Measurements from ENCODE around the gene WASF1. TPM values are rescaled to one million over a fixed set of nuclear protein-coding genes. Genes with fewer than 3 reads are reported as not detected.

Gene WASF1
- total and polyA plus RNA-seq, 4 donors, result 1.9 to 4.6 (median 3.3) TPM

- Histone ChIP-seq H3K4me3 (peak overlapping the region; percentile 95), H3K36me3 (ENCODE audit: control insufficient read depth in 4 of 4, insufficient read depth in 4 of 4, low read length in 4 of 4) (peaks cover 0 to 6% (median 0%) of the 10 kb centered on the region in 4 donors), H3K9ac (ENCODE audit: insufficient read depth in 1 of 2, low read length in 2 of 2) (peak overlapping the region; percentile 38 to 94), H3K27me3 (ENCODE audit: control insufficient read depth in 3 of 3, insufficient read depth in 3 of 3, low read length in 2 of 3) (no peaks in the 10 kb centered on the region), H3K4me1 (ENCODE audit: control insufficient read depth in 5 of 5, insufficient read depth in 5 of 5, low read length in 5 of 5) (peaks cover 4 to 47% (median 11%) of the 10 kb centered on the region in 5 donors), H3K9me3 (ENCODE audit: control insufficient read depth in 4 of 4, insufficient read depth in 3 of 4, low read length in 3 of 4) (no peaks in the 10 kb centered on the region), H3K27ac (ENCODE audit: low read depth in 1 of 2, low read length in 1 of 2) (no peak overlapping the region)
- no peak for ATAC-seq (ENCODE audit: insufficient read depth, low FRiP score)
- 44 to 46% methylated on average over 6 of the region's 6 CpGs for WGBS, 2 donors
- TF ChIP-seq, protein P1, sequence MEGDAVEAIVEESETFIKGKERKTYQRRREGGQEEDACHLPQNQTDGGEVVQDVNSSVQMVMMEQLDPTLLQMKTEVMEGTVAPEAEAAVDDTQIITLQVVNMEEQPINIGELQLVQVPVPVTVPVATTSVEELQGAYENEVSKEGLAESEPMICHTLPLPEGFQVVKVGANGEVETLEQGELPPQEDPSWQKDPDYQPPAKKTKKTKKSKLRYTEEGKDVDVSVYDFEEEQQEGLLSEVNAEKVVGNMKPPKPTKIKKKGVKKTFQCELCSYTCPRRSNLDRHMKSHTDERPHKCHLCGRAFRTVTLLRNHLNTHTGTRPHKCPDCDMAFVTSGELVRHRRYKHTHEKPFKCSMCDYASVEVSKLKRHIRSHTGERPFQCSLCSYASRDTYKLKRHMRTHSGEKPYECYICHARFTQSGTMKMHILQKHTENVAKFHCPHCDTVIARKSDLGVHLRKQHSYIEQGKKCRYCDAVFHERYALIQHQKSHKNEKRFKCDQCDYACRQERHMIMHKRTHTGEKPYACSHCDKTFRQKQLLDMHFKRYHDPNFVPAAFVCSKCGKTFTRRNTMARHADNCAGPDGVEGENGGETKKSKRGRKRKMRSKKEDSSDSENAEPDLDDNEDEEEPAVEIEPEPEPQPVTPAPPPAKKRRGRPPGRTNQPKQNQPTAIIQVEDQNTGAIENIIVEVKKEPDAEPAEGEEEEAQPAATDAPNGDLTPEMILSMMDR (IDR thresholded peaks at IDR 0.05; ENCODE audit: control extremely low read depth, extremely low read depth), result no peak
- peak in 2 of 3 donors; percentile 15 for DNase-seq
Observed at GRCh38 chr6:110181131-110182030, 1.9 kb upstream of the WASF1 start.

- H3K9ac ChIP-seq (ENCODE audit: insufficient read depth in 1 of 2, low read length in 2 of 2), result peak within 1 kb of the TSS; percentile 38 to 94
- H3K4me1 ChIP-seq (ENCODE audit: control insufficient read depth in 5 of 5, insufficient read depth in 5 of 5, low read length in 5 of 5), result peaks cover 4 to 47% (median 11%) of the 10 kb centered on the region in 5 donors
- no peaks in the 10 kb centered on the region for H3K27me3 ChIP-seq (ENCODE audit: control insufficient read depth in 3 of 3, insufficient read depth in 3 of 3, low read length in 2 of 3)
- DNase-seq (peak in 1 of 3 donors; percentile 53), ATAC-seq (ENCODE audit: insufficient read depth, low FRiP score) (peak; percentile 48)
- H3K36me3 ChIP-seq (ENCODE audit: control insufficient read depth in 4 of 4, insufficient read depth in 4 of 4, low read length in 4 of 4), result peaks cover 0 to 6% (median 0%) of the 10 kb centered on the region in 4 donors
- TF ChIP-seq, protein P1 (IDR thresholded peaks at IDR 0.05; ENCODE audit: control extremely low read depth, extremely low read depth), result no peak
- peak within 1 kb of the TSS; percentile 95 for H3K4me3 ChIP-seq
- WGBS, 2 donors, result 0 to 1% methylated on average over 28 of the region's 28 CpGs
- H3K9me3 ChIP-seq (ENCODE audit: control insufficient read depth in 4 of 4, insufficient read depth in 3 of 4, low read length in 3 of 4), result no peaks in the 10 kb centered on the region
- H3K27ac ChIP-seq (ENCODE audit: low read depth in 1 of 2, low read length in 1 of 2), result peak within 1 kb of the TSS; percentile 94 to 95
Observed at GRCh38 chr6:110180228-110181008, 948 bp upstream of the WASF1 start, which contains the start of gene CDC40. TSS of gene CDC40 (plus strand) at chr6:110180427. CDS start at chr6:110180445, 18 bp downstream.

DNA sequence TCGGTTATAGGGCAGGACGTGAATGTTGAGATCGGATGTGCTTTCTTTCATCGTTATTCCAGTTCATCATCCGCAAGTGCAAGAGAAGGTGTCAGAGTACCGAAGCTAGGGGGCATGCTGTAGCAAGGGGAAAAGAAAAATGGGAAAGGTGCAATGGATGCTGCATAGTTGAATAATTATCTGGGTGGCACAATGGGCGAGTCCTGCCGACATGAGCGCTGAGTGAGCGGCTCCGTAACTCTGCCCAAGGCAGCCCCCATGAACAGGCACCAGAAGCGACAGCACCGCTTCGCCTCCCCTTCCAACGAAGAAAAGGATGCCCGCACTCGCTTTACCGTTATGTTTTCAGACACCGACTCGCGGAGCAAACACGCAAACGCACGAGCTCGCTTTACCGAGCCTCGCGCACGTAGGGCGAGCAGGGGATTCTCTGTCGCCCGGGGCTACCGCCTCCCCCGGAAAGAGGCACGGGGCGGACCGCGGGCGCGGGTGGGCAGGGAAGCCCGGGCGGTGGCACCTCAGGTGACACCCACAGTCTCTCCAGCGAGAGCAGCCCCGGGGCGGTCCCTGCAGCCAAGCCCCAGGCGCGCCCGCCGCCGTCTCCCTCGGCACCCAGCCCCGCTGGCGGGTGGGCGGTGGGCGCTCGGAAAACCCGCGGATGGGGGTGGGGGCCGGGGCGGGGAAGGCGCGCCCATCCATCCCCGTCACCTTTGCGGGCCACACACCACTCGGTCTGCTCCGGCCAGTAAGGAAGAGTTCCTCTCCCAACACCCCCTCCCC lies 654 bp downstream of the WASF1 start:
- Histone ChIP-seq H3K9ac (ENCODE audit: insufficient read depth in 1 of 2, low read length in 2 of 2) (peak overlapping the region; percentile 27 to 65), H3K27me3 (ENCODE audit: control insufficient read depth in 3 of 3, insufficient read depth in 3 of 3, low read length in 2 of 3) (no peaks in the 10 kb centered on the region), H3K9me3 (ENCODE audit: control insufficient read depth in 4 of 4, insufficient read depth in 3 of 4, low read length in 3 of 4) (no peaks in the 10 kb centered on the region), H3K4me1 (ENCODE audit: control insufficient read depth in 5 of 5, insufficient read depth in 5 of 5, low read length in 5 of 5) (peaks cover 4 to 34% (median 11%) of the 10 kb centered on the region in 5 donors), H3K4me3 (peak overlapping the region; percentile 68), H3K27ac (ENCODE audit: low read depth in 1 of 2, low read length in 1 of 2) (peak overlapping the region in 1 of 2 donors; percentile 66), H3K36me3 (ENCODE audit: control insufficient read depth in 4 of 4, insufficient read depth in 4 of 4, low read length in 4 of 4) (peaks cover 0 to 6% (median 0%) of the 10 kb centered on the region in 4 donors)
- WGBS, 2 donors, result 0 to 1% methylated on average over 45 to 66 of the region's 66 CpGs
- TF ChIP-seq, protein P1 (IDR thresholded peaks at IDR 0.05; ENCODE audit: control extremely low read depth, extremely low read depth), result peak; percentile 50
- no peak for ATAC-seq (ENCODE audit: insufficient read depth, low FRiP score)
- DNase-seq, result peak; percentile 44 to 79 (median 67)
